SK-N-MC (cell line): Measurements from ENCODE around the gene ZMYND19.
"Not testable (repeated sequence)": the region's sequence is repeated elsewhere in the genome, so short reads cannot be mapped to it uniquely, and the experiment has no call there.

Experiments
- DNase-seq: peaks from one replicate; pipeline ENCODE4 v3.0.0-alpha.2; 2011; ENCODE audit warnings: low read depth, low spot score
- H3K27ac ChIP-seq: fragments of 200-600 bp; sonication (generic); 2 replicates; pipeline ENCODE4 v1.5.1; 2016; ENCODE audit warnings: mixed run types
- H3K36me3 ChIP-seq: fragments of 200-600 bp; sonication (generic); 2 replicates; pipeline ENCODE4 v1.6.1; 2017; ENCODE audit warnings: antibody characterized with exemption, low read length, mixed read lengths; ENCODE audit not compliant: insufficient read depth
- H3K4me3 ChIP-seq: fragments of 200-600 bp; sonication (generic); 2 replicates; pipeline ENCODE4 v1.5.1; 2016
- H3K9ac ChIP-seq: fragments of 200-600 bp; sonication (generic); 2 replicates; pipeline ENCODE4 v1.8.0; 2017; ENCODE audit warnings: mixed run types, mixed read lengths; ENCODE audit not compliant: insufficient read length
- H3K9me3 ChIP-seq: fragments of 200-600 bp; sonication (generic); 2 replicates; pipeline ENCODE4 v1.6.1; 2017; ENCODE audit warnings: low read depth, mild to moderate bottlenecking, antibody characterized with exemption, low read length, moderate library complexity, mixed read lengths
- EZH2 ChIP-seq: fragments of 200-600 bp; sonication (generic); IDR thresholded peaks from one replicate; pipeline ENCODE4 v1.6.1; 2017; ENCODE audit warnings: antibody characterized with exemption
- FOXP2 ChIP-seq: optimal IDR thresholded peaks from 2 replicates; pipeline ENCODE3; 2011; ENCODE audit warnings: mild to moderate bottlenecking, moderate library complexity; ENCODE audit not compliant: insufficient read depth; ENCODE audit errors: extremely low read length, control extremely low read depth
- POLR2AphosphoS5 ChIP-seq: IDR thresholded peaks from 2 replicates; pipeline ENCODE4 v1.6.1; 2012; ENCODE audit warnings: mild to moderate bottlenecking, low read depth, low read length, borderline replicate concordance

Gene ZMYND19

GRCh38 chr9:137564134-137564533 is 26.2 kb downstream of the ZMYND19 start:
- no peak overlapping the region for H3K27ac ChIP-seq
- no peak for TF ChIP-seq FOXP2
- no peak for TF ChIP-seq EZH2
- TF ChIP-seq POLR2AphosphoS5 = no peak
- peaks cover 21% of the 10 kb centered on the region; the same call in 1 of the 2 replicates for H3K36me3 ChIP-seq
- no peaks in the 10 kb centered on the region for H3K9me3 ChIP-seq
- no peak for DNase-seq
- no peak overlapping the region for H3K9ac ChIP-seq
- H3K4me3 ChIP-seq = no peak overlapping the region

- Histone ChIP-seq H3K9me3 (no peaks in the 10 kb centered on the region), H3K9ac (no peak overlapping the region), H3K4me3 (no peak overlapping the region), H3K27ac (no peak overlapping the region), H3K36me3 (peaks cover 26% of the 10 kb centered on the region; the same call in 1 of the 2 replicates)
- no peak for DNase-seq
- TF ChIP-seq POLR2AphosphoS5 (no peak), FOXP2 (no peak), EZH2 (no peak)
Measured at GRCh38 chr9:137558127-137558526, 32.2 kb downstream of the ZMYND19 start.

- no peaks in the 10 kb centered on the region for H3K9me3 ChIP-seq
- no peak overlapping the region for H3K4me3 ChIP-seq
- H3K27ac ChIP-seq = no peak overlapping the region
- DNase-seq = no peak
- TF ChIP-seq POLR2AphosphoS5 (no peak), EZH2 (no peak), FOXP2 (no peak)
- no peak overlapping the region for H3K9ac ChIP-seq
- H3K36me3 ChIP-seq = peaks cover 26% of the 10 kb centered on the region; the same call in 1 of the 2 replicates
Measured at GRCh38 chr9:137556069-137556838, 34.1 kb downstream of the ZMYND19 start.

DNA sequence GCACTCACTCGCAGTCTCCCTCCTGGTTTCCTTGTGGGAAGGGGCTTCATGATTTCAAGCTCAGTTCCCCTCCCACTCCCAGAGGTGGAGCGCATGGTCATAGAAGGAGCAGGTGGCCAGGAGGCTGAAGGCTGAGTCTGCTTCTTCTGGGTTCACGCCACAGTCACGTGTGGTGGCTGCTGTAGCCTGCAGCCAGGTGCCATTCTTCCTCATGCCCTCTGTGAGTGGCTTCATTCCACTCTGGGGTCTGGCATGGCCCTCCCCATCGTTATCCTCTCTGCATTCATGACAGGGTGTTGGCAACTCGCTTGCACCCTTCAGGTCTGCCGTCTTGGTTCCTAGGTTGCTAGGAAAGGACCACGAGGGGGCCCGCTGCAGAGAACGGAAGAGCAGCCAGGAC is 35.1 kb downstream of the ZMYND19 start:
- H3K9me3 ChIP-seq = no peaks in the 10 kb centered on the region
- peaks cover 26% of the 10 kb centered on the region; the same call in 1 of the 2 replicates for H3K36me3 ChIP-seq
- H3K4me3 ChIP-seq = no peak overlapping the region
- no peak overlapping the region for H3K9ac ChIP-seq
- no peak overlapping the region for H3K27ac ChIP-seq
- no peak for DNase-seq
- TF ChIP-seq FOXP2 (no peak), POLR2AphosphoS5 (no peak), EZH2 (no peak)

GRCh38 chr9:137554349-137554748 is 36.0 kb downstream of the ZMYND19 start:
- no peak for TF ChIP-seq EZH2
- TF ChIP-seq FOXP2 = no peak
- no peak for TF ChIP-seq POLR2AphosphoS5
- Histone ChIP-seq H3K4me3 (no peak overlapping the region), H3K9ac (no peak overlapping the region), H3K36me3 (peaks cover 23% of the 10 kb centered on the region; the same call in 1 of the 2 replicates), H3K9me3 (no peaks in the 10 kb centered on the region), H3K27ac (no peak overlapping the region)
- no peak for DNase-seq

- H3K27ac ChIP-seq = not testable (repeated sequence)
- H3K36me3 ChIP-seq = peaks cover 23% of the 10 kb centered on the region; the same call in 1 of the 2 replicates
Measured at GRCh38 chr9:137553654-137554053, 36.7 kb downstream of the ZMYND19 start.

DNA sequence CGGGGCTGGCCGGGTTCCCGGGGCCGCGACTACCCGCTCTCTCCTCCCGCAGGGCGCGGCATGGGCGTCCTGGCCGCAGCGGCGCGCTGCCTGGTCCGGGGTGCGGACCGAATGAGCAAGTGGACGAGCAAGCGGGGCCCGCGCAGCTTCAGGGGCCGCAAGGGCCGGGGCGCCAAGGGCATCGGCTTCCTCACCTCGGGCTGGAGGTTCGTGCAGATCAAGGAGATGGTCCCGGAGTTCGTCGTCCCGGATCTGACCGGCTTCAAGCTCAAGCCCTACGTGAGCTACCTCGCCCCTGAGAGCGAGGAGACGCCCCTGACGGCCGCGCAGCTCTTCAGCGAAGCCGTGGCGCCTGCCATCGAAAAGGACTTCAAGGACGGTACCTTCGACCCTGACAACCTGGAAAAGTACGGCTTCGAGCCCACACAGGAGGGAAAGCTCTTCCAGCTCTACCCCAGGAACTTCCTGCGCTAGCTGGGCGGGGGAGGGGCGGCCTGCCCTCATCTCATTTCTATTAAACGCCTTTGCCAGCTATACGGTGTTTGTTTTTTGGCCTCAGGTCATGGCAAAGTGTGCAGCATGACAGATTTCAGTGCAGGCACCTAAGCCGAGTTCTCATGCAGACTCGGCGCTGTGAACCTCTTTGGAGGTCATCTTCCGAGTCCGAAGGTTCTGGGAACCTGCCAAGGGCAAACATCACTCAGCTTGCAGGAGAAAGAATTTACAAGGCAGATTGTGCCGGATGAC is 38.1 kb downstream of the ZMYND19 start:
- no peak for DNase-seq
- TF ChIP-seq EZH2 (no peak), FOXP2 (no peak), POLR2AphosphoS5 (no peak)

More at GRCh38 chr9:137553654-137554053, 36.7 kb downstream of the ZMYND19 start:
- not testable (repeated sequence) for DNase-seq, H3K9me3 ChIP-seq, H3K4me3 ChIP-seq, H3K9ac ChIP-seq

DNA sequence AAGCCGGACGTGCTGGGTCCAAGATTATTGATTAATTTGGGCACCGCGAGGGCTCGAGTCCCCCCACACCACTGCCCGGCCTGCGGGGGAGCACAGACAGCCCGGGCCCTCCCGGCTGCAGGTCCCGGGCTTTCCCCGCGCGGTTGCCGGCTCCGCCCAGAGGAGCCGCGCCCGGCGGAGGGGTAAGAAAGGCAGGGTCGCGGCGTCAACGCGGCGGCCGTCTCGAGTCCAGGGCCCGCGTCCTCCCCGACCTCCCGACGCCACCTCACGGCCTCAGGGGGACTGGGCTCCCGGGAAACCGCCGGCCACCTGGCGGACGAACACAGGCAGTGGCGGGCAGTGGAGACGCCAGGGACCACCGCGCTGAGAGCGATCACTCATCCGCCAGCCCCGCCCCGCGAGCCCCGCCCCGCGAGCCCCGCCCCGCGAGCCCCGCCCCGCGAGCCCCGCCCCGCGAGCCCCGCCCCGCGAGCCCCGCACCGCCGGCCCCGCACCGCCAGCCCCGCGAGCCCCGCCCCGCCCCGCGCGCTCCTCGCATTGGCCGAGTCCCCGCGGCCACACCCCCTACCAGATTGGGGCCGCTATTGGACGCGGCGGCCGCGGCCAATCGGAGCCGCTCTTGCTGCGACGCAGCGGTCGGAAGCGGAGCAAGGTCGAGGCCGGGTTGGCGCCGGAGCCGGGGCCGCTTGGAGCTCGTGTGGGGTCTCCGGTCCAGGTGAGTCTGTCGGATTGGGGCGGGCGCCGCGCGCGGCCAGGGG is 38.9 kb downstream of the ZMYND19 start, which contains the start of gene MRPL41:
MRPL41 (plus strand) TSS at position 616 of the 758 bp plus-strand sequence. CDS start 203 bp downstream, outside the sequence.
- no peak for TF ChIP-seq FOXP2
- TF ChIP-seq POLR2AphosphoS5 = peak; percentile 73; the same call in 1 of the 2 replicates
- TF ChIP-seq EZH2 = no peak
- no peak within 1 kb of the TSS for H3K27ac ChIP-seq
- H3K4me3 ChIP-seq = peak within 1 kb of the TSS; percentile 92
- peak within 1 kb of the TSS; percentile 84 for H3K9ac ChIP-seq
- H3K36me3 ChIP-seq = peaks cover 13% of the 10 kb centered on the region; the same call in 1 of the 2 replicates
- no peaks in the 10 kb centered on the region for H3K9me3 ChIP-seq
- DNase-seq = no peak

More for the DNA sequence above, 38.1 kb downstream of the ZMYND19 start:
- Histone ChIP-seq H3K9ac (peak overlapping the region; percentile 84), H3K4me3 (peak overlapping the region; percentile 92), H3K36me3 (peaks cover 16% of the 10 kb centered on the region; the same call in 1 of the 2 replicates), H3K9me3 (no peaks in the 10 kb centered on the region), H3K27ac (no peak overlapping the region)

- not testable (repeated sequence) for H3K36me3 ChIP-seq, DNase-seq, H3K27ac ChIP-seq, H3K9me3 ChIP-seq
- peak overlapping the region; percentile 53 for H3K9ac ChIP-seq
- peak overlapping the region; percentile 87 for H3K4me3 ChIP-seq
Measured at GRCh38 chr9:137550958-137551263, 39.4 kb downstream of the ZMYND19 start.
